ENCODE measurements around the gene LDHAL6B. TPM values are rescaled to one million over a fixed set of nuclear protein-coding genes. Genes with fewer than 3 reads are reported as not detected.

The LDHAL6B gene
- total and polyA plus RNA-seq, 2 of the 8 experiments (the other 6 are each of a cell fraction or from before 2014, with no cell fraction given) = not detected

DNA sequence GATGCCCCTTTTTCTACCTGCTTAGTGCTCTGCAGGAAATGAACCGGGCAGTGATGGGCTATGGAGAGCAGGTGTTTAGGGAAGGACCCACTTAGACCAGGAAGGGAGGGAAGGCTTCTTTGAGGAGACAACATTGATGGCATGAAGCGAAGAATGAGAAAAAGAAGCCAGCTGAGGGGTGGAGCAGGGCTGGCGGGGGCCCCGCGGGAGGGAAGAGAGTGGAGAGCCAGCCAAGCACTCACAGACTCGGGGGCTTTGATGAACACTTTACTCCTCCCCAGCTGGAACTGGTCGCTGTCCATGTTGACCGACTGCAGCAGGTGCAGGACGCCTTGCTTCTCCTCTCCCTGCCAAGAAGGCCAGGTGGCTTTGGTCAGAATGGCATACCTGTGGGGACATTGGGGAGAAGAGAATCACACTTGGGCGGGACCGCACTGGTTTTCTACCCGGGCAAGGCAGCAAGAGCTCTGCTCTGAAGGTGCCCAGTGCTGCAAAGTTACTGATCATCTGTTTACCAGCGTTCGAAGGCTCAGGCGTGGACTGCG lies 28.4 kb upstream of the LDHAL6B start (continued):
- TF ChIP-seq, protein P1, sequence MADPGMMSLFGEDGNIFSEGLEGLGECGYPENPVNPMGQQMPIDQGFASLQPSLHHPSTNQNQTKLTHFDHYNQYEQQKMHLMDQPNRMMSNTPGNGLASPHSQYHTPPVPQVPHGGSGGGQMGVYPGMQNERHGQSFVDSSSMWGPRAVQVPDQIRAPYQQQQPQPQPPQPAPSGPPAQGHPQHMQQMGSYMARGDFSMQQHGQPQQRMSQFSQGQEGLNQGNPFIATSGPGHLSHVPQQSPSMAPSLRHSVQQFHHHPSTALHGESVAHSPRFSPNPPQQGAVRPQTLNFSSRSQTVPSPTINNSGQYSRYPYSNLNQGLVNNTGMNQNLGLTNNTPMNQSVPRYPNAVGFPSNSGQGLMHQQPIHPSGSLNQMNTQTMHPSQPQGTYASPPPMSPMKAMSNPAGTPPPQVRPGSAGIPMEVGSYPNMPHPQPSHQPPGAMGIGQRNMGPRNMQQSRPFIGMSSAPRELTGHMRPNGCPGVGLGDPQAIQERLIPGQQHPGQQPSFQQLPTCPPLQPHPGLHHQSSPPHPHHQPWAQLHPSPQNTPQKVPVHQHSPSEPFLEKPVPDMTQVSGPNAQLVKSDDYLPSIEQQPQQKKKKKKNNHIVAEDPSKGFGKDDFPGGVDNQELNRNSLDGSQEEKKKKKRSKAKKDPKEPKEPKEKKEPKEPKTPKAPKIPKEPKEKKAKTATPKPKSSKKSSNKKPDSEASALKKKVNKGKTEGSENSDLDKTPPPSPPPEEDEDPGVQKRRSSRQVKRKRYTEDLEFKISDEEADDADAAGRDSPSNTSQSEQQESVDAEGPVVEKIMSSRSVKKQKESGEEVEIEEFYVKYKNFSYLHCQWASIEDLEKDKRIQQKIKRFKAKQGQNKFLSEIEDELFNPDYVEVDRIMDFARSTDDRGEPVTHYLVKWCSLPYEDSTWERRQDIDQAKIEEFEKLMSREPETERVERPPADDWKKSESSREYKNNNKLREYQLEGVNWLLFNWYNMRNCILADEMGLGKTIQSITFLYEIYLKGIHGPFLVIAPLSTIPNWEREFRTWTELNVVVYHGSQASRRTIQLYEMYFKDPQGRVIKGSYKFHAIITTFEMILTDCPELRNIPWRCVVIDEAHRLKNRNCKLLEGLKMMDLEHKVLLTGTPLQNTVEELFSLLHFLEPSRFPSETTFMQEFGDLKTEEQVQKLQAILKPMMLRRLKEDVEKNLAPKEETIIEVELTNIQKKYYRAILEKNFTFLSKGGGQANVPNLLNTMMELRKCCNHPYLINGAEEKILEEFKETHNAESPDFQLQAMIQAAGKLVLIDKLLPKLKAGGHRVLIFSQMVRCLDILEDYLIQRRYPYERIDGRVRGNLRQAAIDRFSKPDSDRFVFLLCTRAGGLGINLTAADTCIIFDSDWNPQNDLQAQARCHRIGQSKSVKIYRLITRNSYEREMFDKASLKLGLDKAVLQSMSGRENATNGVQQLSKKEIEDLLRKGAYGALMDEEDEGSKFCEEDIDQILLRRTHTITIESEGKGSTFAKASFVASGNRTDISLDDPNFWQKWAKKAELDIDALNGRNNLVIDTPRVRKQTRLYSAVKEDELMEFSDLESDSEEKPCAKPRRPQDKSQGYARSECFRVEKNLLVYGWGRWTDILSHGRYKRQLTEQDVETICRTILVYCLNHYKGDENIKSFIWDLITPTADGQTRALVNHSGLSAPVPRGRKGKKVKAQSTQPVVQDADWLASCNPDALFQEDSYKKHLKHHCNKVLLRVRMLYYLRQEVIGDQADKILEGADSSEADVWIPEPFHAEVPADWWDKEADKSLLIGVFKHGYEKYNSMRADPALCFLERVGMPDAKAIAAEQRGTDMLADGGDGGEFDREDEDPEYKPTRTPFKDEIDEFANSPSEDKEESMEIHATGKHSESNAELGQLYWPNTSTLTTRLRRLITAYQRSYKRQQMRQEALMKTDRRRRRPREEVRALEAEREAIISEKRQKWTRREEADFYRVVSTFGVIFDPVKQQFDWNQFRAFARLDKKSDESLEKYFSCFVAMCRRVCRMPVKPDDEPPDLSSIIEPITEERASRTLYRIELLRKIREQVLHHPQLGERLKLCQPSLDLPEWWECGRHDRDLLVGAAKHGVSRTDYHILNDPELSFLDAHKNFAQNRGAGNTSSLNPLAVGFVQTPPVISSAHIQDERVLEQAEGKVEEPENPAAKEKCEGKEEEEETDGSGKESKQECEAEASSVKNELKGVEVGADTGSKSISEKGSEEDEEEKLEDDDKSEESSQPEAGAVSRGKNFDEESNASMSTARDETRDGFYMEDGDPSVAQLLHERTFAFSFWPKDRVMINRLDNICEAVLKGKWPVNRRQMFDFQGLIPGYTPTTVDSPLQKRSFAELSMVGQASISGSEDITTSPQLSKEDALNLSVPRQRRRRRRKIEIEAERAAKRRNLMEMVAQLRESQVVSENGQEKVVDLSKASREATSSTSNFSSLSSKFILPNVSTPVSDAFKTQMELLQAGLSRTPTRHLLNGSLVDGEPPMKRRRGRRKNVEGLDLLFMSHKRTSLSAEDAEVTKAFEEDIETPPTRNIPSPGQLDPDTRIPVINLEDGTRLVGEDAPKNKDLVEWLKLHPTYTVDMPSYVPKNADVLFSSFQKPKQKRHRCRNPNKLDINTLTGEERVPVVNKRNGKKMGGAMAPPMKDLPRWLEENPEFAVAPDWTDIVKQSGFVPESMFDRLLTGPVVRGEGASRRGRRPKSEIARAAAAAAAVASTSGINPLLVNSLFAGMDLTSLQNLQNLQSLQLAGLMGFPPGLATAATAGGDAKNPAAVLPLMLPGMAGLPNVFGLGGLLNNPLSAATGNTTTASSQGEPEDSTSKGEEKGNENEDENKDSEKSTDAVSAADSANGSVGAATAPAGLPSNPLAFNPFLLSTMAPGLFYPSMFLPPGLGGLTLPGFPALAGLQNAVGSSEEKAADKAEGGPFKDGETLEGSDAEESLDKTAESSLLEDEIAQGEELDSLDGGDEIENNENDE (IDR thresholded peaks at IDR 0.05; ENCODE audit: insufficient replicate concordance, low read length) = no peak
- TF ChIP-seq RNF2 (IDR thresholded peaks at IDR 0.05; ENCODE audit: borderline replicate concordance, low read depth, low read length, missing control alignments, poor library complexity, severe bottlenecking) (no peak), SP4 (IDR thresholded peaks at IDR 0.05; ENCODE audit: low read length) (no peak), CHD2 (IDR thresholded peaks at IDR 0.05; ENCODE audit: low read length) (no peak), CREB1 (IDR thresholded peaks at IDR 0.05) (no peak), TAF1 (IDR thresholded peaks at IDR 0.05; ENCODE audit: low read depth, low read length) (no peak), SIX5 (IDR thresholded peaks at IDR 0.05; ENCODE audit: low read depth, low read length) (no peak), TBP (IDR thresholded peaks at IDR 0.05; ENCODE audit: low read depth, low read length) (no peak)
- TF ChIP-seq, protein P2, sequence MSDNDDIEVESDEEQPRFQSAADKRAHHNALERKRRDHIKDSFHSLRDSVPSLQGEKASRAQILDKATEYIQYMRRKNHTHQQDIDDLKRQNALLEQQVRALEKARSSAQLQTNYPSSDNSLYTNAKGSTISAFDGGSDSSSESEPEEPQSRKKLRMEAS (IDR thresholded peaks at IDR 0.05) = no peak
- TF ChIP-seq, protein P3, sequence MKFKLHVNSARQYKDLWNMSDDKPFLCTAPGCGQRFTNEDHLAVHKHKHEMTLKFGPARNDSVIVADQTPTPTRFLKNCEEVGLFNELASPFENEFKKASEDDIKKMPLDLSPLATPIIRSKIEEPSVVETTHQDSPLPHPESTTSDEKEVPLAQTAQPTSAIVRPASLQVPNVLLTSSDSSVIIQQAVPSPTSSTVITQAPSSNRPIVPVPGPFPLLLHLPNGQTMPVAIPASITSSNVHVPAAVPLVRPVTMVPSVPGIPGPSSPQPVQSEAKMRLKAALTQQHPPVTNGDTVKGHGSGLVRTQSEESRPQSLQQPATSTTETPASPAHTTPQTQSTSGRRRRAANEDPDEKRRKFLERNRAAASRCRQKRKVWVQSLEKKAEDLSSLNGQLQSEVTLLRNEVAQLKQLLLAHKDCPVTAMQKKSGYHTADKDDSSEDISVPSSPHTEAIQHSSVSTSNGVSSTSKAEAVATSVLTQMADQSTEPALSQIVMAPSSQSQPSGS (IDR thresholded peaks at IDR 0.05; ENCODE audit: low read length) = no peak

All from H1 (cell line).